ENCODE results near the gene DDX1. TPM values are rescaled to one million over a fixed set of nuclear protein-coding genes. Genes with fewer than 3 reads are reported as not detected.

DDX1 gene
- total and polyA plus RNA-seq, 2 experiments from 2014 or later, result 99.9 to 102 TPM

- TF ChIP-seq NANOG (IDR thresholded peaks at IDR 0.05; ENCODE audit: borderline replicate concordance) (no peak), REST (IDR thresholded peaks at IDR 0.05; ENCODE audit: unreplicated experiment) (no peak)
Measured at GRCh38 chr2:15618449-15618855, 26.8 kb downstream of the DDX1 start (continued).

GRCh38 chr2:15619076-15619475 is 27.4 kb downstream of the DDX1 start:
- H3K27ac Mint-ChIP-seq, result no peak overlapping the region
- Histone ChIP-seq H3K27me3 (ENCODE audit: insufficient read depth) (no peaks in the 10 kb centered on the region), H3K4me1 (ENCODE audit: insufficient read depth) (no peaks in the 10 kb centered on the region), H3K9me2 (ENCODE audit: insufficient read depth) (no peaks in the 10 kb centered on the region), H2AFZ (no peak overlapping the region), H3K27ac (ENCODE audit: low read depth) (no peak overlapping the region), H3F3A (replicated peaks; ENCODE audit: low read depth) (no peaks in the 10 kb centered on the region), H3K79me2 (replicated peaks; ENCODE audit: insufficient read depth) (0 out of 2 replicates have a peak, but pooled peaks cover 4% of the 10 kb centered on the region), H3K4me2 (no peak overlapping the region), H4K20me1 (replicated peaks; ENCODE audit: insufficient read depth) (no peaks in the 10 kb centered on the region; the same call in 1 of the 2 replicates), H3K4me3 (no peak overlapping the region), H3K36me3 (ENCODE audit: insufficient read depth) (peaks cover 58% of the 10 kb centered on the region)
- no peaks in the 10 kb centered on the region for H3K27me3 Mint-ChIP-seq (ENCODE audit: insufficient read depth, low read depth, poor library complexity)
- ATAC-seq (no peak), DNase-seq (ENCODE audit: low spot score) (no peak)
- H3K36me3 Mint-ChIP-seq (ENCODE audit: low read depth), result peaks cover 53% of the 10 kb centered on the region
- TF ChIP-seq ZNF331 (CRISPR knock-in tag; IDR thresholded peaks at IDR 0.05; ENCODE audit: low read depth) (no peak), JUNB (IDR thresholded peaks at IDR 0.05; ENCODE audit: unreplicated experiment) (no peak)
- no peak overlapping the region for H3K4me3 Mint-ChIP-seq
- no peaks in the 10 kb centered on the region for H3K9me3 Mint-ChIP-seq
- H3K4me1 Mint-ChIP-seq, result no peaks in the 10 kb centered on the region

GRCh38 chr2:15619510-15619909 is 27.8 kb downstream of the DDX1 start:
- Mint-ChIP-seq H3K27me3 (ENCODE audit: insufficient read depth, low read depth, poor library complexity) (no peaks in the 10 kb centered on the region), H3K36me3 (ENCODE audit: low read depth) (peaks cover 53% of the 10 kb centered on the region), H3K27ac (no peak overlapping the region), H3K9me3 (no peaks in the 10 kb centered on the region), H3K4me1 (no peaks in the 10 kb centered on the region), H3K4me3 (no peak overlapping the region)
- Histone ChIP-seq H3K9me2 (ENCODE audit: insufficient read depth) (no peaks in the 10 kb centered on the region), H3K4me3 (no peak overlapping the region), H3K27me3 (ENCODE audit: insufficient read depth) (no peaks in the 10 kb centered on the region), H2AFZ (no peak overlapping the region), H4K20me1 (replicated peaks; ENCODE audit: insufficient read depth) (no peaks in the 10 kb centered on the region), H3F3A (replicated peaks; ENCODE audit: low read depth) (no peaks in the 10 kb centered on the region), H3K4me2 (no peak overlapping the region), H3K27ac (ENCODE audit: low read depth) (no peak overlapping the region), H3K79me2 (replicated peaks; ENCODE audit: insufficient read depth) (no peaks in the 10 kb centered on the region), H3K36me3 (ENCODE audit: insufficient read depth) (peaks cover 62% of the 10 kb centered on the region), H3K4me1 (ENCODE audit: insufficient read depth) (no peaks in the 10 kb centered on the region)
- no peak for DNase-seq (ENCODE audit: low spot score)
- no peak for ATAC-seq
- TF ChIP-seq ZNF114 (CRISPR knock-in tag; IDR thresholded peaks at IDR 0.05) (no peak), ZNF462 (CRISPR knock-in tag; IDR thresholded peaks at IDR 0.05) (no peak), CREB1 (CRISPR knock-in tag; IDR thresholded peaks at IDR 0.05; ENCODE audit: low read depth) (no peak), STAT1 (IDR thresholded peaks at IDR 0.05; ENCODE audit: unreplicated experiment) (no peak), NANOG (IDR thresholded peaks at IDR 0.05; ENCODE audit: borderline replicate concordance) (no peak), ZNF331 (CRISPR knock-in tag; IDR thresholded peaks at IDR 0.05; ENCODE audit: low read depth) (no peak), EZH2phosphoT487 (IDR thresholded peaks at IDR 0.05; ENCODE audit: unreplicated experiment) (no peak)

All from GM23338 (cell line).